HCEC 1CT (cell line): ENCODE data around the gene SRC.

Source experiments
- DNase-seq: peaks from one replicate; pipeline ENCODE4 v3.0.0-alpha.2; 2017

SRC gene

GRCh38 chr20:37397954-37398749, 52.2 kb downstream of the SRC start:
- no peak for DNase-seq

GRCh38 chr20:37398750-37399621, 53.0 kb downstream of the SRC start:
- no peak for DNase-seq

- no peak for DNase-seq
Measured at GRCh38 chr20:37401282-37401929, 55.5 kb downstream of the SRC start.

GRCh38 chr20:37401930-37402675, 56.2 kb downstream of the SRC start:
- DNase-seq, result no peak

- DNase-seq, result no peak
Measured at GRCh38 chr20:37403107-37404033, 57.4 kb downstream of the SRC start.

GRCh38 chr20:37404461-37404890, 58.5 kb downstream of the SRC start:
- no peak for DNase-seq

GRCh38 chr20:37405351-37405897, 59.5 kb downstream of the SRC start:
- no peak for DNase-seq

GRCh38 chr20:37406010-37406998, 60.4 kb downstream of the SRC start:
- DNase-seq, result no peak

GRCh38 chr20:37407019-37407566, 61.2 kb downstream of the SRC start:
- no peak for DNase-seq

- no peak for DNase-seq
Measured at GRCh38 chr20:37407573-37408002, 61.6 kb downstream of the SRC start.

- no peak for DNase-seq
Measured at GRCh38 chr20:37408302-37409193, 62.6 kb downstream of the SRC start.

GRCh38 chr20:37411408-37412219, 65.7 kb downstream of the SRC start:
- no peak for DNase-seq

- no peak for DNase-seq
Measured at GRCh38 chr20:37413023-37413334, 67.0 kb downstream of the SRC start.

- DNase-seq, result no peak
Measured at GRCh38 chr20:37413379-37413778, 67.4 kb downstream of the SRC start.

- no peak for DNase-seq
Measured at GRCh38 chr20:37414224-37415035, 68.5 kb downstream of the SRC start.

GRCh38 chr20:37415118-37416085, 69.5 kb downstream of the SRC start:
- no peak for DNase-seq
